ENCODE measurements around the gene PFKL. TPM values are rescaled to one million over a fixed set of nuclear protein-coding genes. Genes with fewer than 3 reads are reported as not detected.

PFKL gene
- total RNA-seq, 6 experiments from 2014 or later: 100 to 123 (median 107) TPM

GRCh38 chr21:44318489-44319285, 18.8 kb downstream of the PFKL start:
- no peak for DNase-seq
- H3K4me1 Mint-ChIP-seq (ENCODE audit: low read depth): no peaks in the 10 kb centered on the region
- H3K4me3 Mint-ChIP-seq: no peak overlapping the region
- H3K36me3 Mint-ChIP-seq (ENCODE audit: low read depth): 0 out of 2 replicates have a peak, but pooled peaks cover 4% of the 10 kb centered on the region
- H3K27ac Mint-ChIP-seq: no peak overlapping the region
- no peaks in the 10 kb centered on the region for H3K9me3 Mint-ChIP-seq
- H3K27me3 Mint-ChIP-seq (ENCODE audit: insufficient read depth): peaks cover 2% of the 10 kb centered on the region; the same call in 1 of the 2 replicates
- TF ChIP-seq, protein P1, sequence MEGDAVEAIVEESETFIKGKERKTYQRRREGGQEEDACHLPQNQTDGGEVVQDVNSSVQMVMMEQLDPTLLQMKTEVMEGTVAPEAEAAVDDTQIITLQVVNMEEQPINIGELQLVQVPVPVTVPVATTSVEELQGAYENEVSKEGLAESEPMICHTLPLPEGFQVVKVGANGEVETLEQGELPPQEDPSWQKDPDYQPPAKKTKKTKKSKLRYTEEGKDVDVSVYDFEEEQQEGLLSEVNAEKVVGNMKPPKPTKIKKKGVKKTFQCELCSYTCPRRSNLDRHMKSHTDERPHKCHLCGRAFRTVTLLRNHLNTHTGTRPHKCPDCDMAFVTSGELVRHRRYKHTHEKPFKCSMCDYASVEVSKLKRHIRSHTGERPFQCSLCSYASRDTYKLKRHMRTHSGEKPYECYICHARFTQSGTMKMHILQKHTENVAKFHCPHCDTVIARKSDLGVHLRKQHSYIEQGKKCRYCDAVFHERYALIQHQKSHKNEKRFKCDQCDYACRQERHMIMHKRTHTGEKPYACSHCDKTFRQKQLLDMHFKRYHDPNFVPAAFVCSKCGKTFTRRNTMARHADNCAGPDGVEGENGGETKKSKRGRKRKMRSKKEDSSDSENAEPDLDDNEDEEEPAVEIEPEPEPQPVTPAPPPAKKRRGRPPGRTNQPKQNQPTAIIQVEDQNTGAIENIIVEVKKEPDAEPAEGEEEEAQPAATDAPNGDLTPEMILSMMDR (IDR thresholded peaks at IDR 0.05): no peak

GRCh38 chr21:44319407-44320065, 19.7 kb downstream of the PFKL start:
- Mint-ChIP-seq H3K4me1 (ENCODE audit: low read depth) (no peaks in the 10 kb centered on the region), H3K36me3 (ENCODE audit: low read depth) (0 out of 2 replicates have a peak, but pooled peaks cover 4% of the 10 kb centered on the region)
- TF ChIP-seq, protein P1 (IDR thresholded peaks at IDR 0.05): no peak

GRCh38 chr21:44320847-44321246, 21.0 kb downstream of the PFKL start:
- DNase-seq: no peak
- Mint-ChIP-seq H3K27ac (no peak overlapping the region), H3K27me3 (ENCODE audit: insufficient read depth) (peaks cover 2% of the 10 kb centered on the region; the same call in 1 of the 2 replicates), H3K4me1 (ENCODE audit: low read depth) (no peaks in the 10 kb centered on the region), H3K36me3 (ENCODE audit: low read depth) (0 out of 2 replicates have a peak, but pooled peaks cover 4% of the 10 kb centered on the region), H3K9me3 (no peaks in the 10 kb centered on the region), H3K4me3 (no peak overlapping the region)
- TF ChIP-seq, protein P1 (IDR thresholded peaks at IDR 0.05): no peak

More at GRCh38 chr21:44319407-44320065, 19.7 kb downstream of the PFKL start:
- H3K9me3 Mint-ChIP-seq: no peaks in the 10 kb centered on the region
- no peak overlapping the region for H3K27ac Mint-ChIP-seq
- H3K4me3 Mint-ChIP-seq: no peak overlapping the region
- DNase-seq: no peak
- H3K27me3 Mint-ChIP-seq (ENCODE audit: insufficient read depth): peaks cover 2% of the 10 kb centered on the region; the same call in 1 of the 2 replicates

DNA sequence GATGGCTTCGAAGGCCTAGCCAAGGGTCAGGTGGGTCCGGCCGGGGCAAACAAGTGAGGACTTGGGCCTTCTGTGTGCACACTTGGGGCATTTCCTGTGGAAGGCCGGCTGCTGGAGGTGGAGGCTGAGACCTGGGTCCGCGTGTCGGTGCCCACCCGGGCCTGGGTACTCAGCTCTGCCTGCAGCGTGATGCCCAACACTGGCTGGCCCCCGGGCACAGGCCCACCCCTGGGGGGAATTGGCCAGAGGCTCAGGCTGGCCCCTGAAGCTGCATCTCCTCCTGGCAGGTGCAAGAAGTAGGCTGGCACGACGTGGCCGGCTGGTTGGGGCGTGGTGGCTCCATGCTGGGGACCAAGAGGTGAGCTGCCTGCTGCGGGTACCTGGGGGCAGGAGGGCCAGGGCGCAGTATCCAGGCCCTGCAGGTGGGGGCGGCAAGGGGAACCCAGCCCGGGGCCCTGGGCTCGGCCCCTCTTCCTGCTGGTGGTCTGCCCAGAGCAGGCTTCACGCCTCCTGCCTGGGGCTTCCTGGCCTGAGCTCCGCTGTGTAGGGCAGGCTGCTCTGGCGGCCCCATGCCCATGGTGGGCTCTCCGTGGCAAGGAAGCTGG, 22.1 kb downstream of the PFKL start:
- Mint-ChIP-seq H3K27ac (no peak overlapping the region), H3K9me3 (no peaks in the 10 kb centered on the region), H3K36me3 (ENCODE audit: low read depth) (no peaks in the 10 kb centered on the region), H3K27me3 (ENCODE audit: insufficient read depth) (peaks cover 2% of the 10 kb centered on the region; the same call in 1 of the 2 replicates), H3K4me3 (no peak overlapping the region), H3K4me1 (ENCODE audit: low read depth) (no peaks in the 10 kb centered on the region)
- DNase-seq: no peak
- TF ChIP-seq, protein P1 (IDR thresholded peaks at IDR 0.05): no peak

- no peak for DNase-seq
- Mint-ChIP-seq H3K27ac (no peak overlapping the region), H3K4me3 (no peak overlapping the region), H3K9me3 (no peaks in the 10 kb centered on the region), H3K27me3 (ENCODE audit: insufficient read depth) (peaks cover 4% of the 10 kb centered on the region; the same call in 1 of the 2 replicates), H3K36me3 (ENCODE audit: low read depth) (no peaks in the 10 kb centered on the region), H3K4me1 (ENCODE audit: low read depth) (no peaks in the 10 kb centered on the region)
- TF ChIP-seq, protein P1 (IDR thresholded peaks at IDR 0.05): no peak
Measured at GRCh38 chr21:44322621-44323325, 22.9 kb downstream of the PFKL start.

Data from HFFc6 (cell line).